IMR-90 (cell line): ENCODE measurements around the gene HIVEP3. TPM values are rescaled to one million over a fixed set of nuclear protein-coding genes. Genes with fewer than 3 reads are reported as not detected.

Experiments used
- ATAC-seq: fragments of 200-7000 bp; cut with Tn5 transposase; 2 replicates; pipeline ENCODE4 v1.9.1; 2020; ENCODE audit warnings: low read depth, mild to moderate bottlenecking, moderate library complexity
- BruUV-seq: library from RNA; stranded (reverse); fragments of 400-500 nt; replicated peaks from 2 replicates; lab custom pipeline; 2021; lab: Mats Ljungman, UMichigan
- CTCF ChIA-PET: fragments of 300-600 bp; formaldehyde crosslinking; extraction: SDS; loops from one replicate; lab custom pipeline; 2021; ENCODE audit warnings: antibody characterized with exemption; lab: Yijun Ruan, JAX
- POLR2A ChIA-PET: fragments of 300-600 bp; sonication (Branson Sonifier 250); formaldehyde crosslinking; loops from one replicate; lab custom pipeline; 2022; ENCODE audit warnings: antibody characterized with exemption; ENCODE audit not compliant: unreplicated experiment; lab: Charles Lee
- DNase-seq: peaks from one replicate; pipeline ENCODE4 v3.0.0; 2013
- H2AFZ ChIP-seq: replicated peaks from 2 replicates; pipeline ENCODE3; 2013; ENCODE audit warnings: low read length, mild to moderate bottlenecking; ENCODE audit not compliant: poor library complexity
- H2AK5ac ChIP-seq: 2 replicates; pipeline ENCODE4 v1.6.1; 2013; ENCODE audit warnings: low read depth, low read length, inconsistent platforms
- H2AK9ac ChIP-seq: replicated peaks from 2 replicates; pipeline ENCODE3; 2013; ENCODE audit warnings: mild to moderate bottlenecking, low read depth, low read length, moderate library complexity; ENCODE audit not compliant: poor library complexity
- H2BK120ac ChIP-seq: 2 replicates; pipeline ENCODE4 v1.6.1; 2013; ENCODE audit warnings: low read depth, low read length, inconsistent platforms
- H2BK15ac ChIP-seq: 3 replicates; pipeline ENCODE4 v1.6.1; 2013; ENCODE audit warnings: low read depth, low read length, inconsistent platforms
- H2BK20ac ChIP-seq: 2 replicates; pipeline ENCODE4 v1.6.1; 2013; ENCODE audit warnings: low read depth, mild to moderate bottlenecking, inconsistent platforms, low read length, moderate library complexity
- H2BK5ac ChIP-seq: 2 replicates; pipeline ENCODE4 v1.6.1; 2013; ENCODE audit warnings: mild to moderate bottlenecking, low read depth, low read length, inconsistent platforms; ENCODE audit not compliant: poor library complexity, severe bottlenecking
- H3K14ac ChIP-seq: replicated peaks from 2 replicates; pipeline ENCODE4 v1.6.1; 2013; ENCODE audit warnings: low read depth, low read length, inconsistent platforms
- H3K18ac ChIP-seq: 2 replicates; pipeline ENCODE4 v1.6.1; 2013; ENCODE audit warnings: low read depth, low read length, control low read depth
- H3K23ac ChIP-seq: 2 replicates; pipeline ENCODE4 v1.6.1; 2013; ENCODE audit warnings: low read depth, low read length, inconsistent platforms
- H3K27ac ChIP-seq: 2 replicates; pipeline ENCODE4 v1.5.1; 2013; ENCODE audit warnings: mild to moderate bottlenecking, control low read depth, low read length; ENCODE audit not compliant: insufficient read depth
- H3K27me3 ChIP-seq: 2 replicates; pipeline ENCODE4 v1.6.1; 2013; ENCODE audit warnings: low read length; ENCODE audit not compliant: control insufficient read depth, insufficient read depth
- H3K36me3 ChIP-seq: 2 replicates; pipeline ENCODE4 v1.6.1; 2013; ENCODE audit warnings: low read length, mixed read lengths; ENCODE audit not compliant: control insufficient read depth, insufficient read depth
- H3K4ac ChIP-seq: 2 replicates; pipeline ENCODE4 v1.6.1; 2013; ENCODE audit warnings: low read depth, low read length, inconsistent platforms
- H3K4me1 ChIP-seq: 2 replicates; pipeline ENCODE4 v1.6.1; 2013; ENCODE audit warnings: low read length, mixed read lengths; ENCODE audit not compliant: control insufficient read depth, insufficient read depth
- H3K4me2 ChIP-seq: 2 replicates; pipeline ENCODE4 v1.6.1; 2013; ENCODE audit warnings: low read depth, mild to moderate bottlenecking, control low read depth, low read length, moderate library complexity
- H3K4me3 ChIP-seq: 2 replicates; pipeline ENCODE4 v1.5.1; 2013; ENCODE audit warnings: low read depth, mild to moderate bottlenecking, control low read depth, low read length, moderate library complexity; ENCODE audit not compliant: insufficient read depth
- H3K56ac ChIP-seq: 2 replicates; pipeline ENCODE4 v1.6.1; 2013; ENCODE audit warnings: low read length, inconsistent platforms; ENCODE audit not compliant: insufficient read depth; ENCODE audit errors: extremely low read depth
- H3K79me1 ChIP-seq, 2 experiments: 2 replicates each; pipeline ENCODE4 v1.6.1; 2013; ENCODE audit warnings: low read length in 2 of 2, inconsistent platforms in 1 of 2, low read depth in 1 of 2
- H3K9ac ChIP-seq: 2 replicates; pipeline ENCODE4 v1.6.1; 2013; ENCODE audit warnings: low read depth, low read length, control low read depth
- H3K9me1 ChIP-seq: 2 replicates; pipeline ENCODE4 v1.6.1; 2013; ENCODE audit warnings: low read length, inconsistent platforms; ENCODE audit not compliant: insufficient read depth
- H3K9me3 ChIP-seq: 2 replicates; pipeline ENCODE4 v1.6.1; 2013; ENCODE audit warnings: low read length; ENCODE audit not compliant: control insufficient read depth, insufficient read depth
- H4K20me1 ChIP-seq: 2 replicates; pipeline ENCODE4 v1.6.1; 2013; ENCODE audit warnings: low read length, inconsistent platforms; ENCODE audit not compliant: insufficient read depth
- H4K5ac ChIP-seq: 2 replicates; pipeline ENCODE4 v1.6.1; 2013; ENCODE audit warnings: mild to moderate bottlenecking, low read depth, low read length, control low read depth
- H4K8ac ChIP-seq, 2 experiments: 2 replicates each; pipeline ENCODE4 v1.6.1; 2013; ENCODE audit warnings: low read depth in 2 of 2, low read length in 2 of 2, control low read depth in 1 of 2, inconsistent platforms in 1 of 2
- H4K91ac ChIP-seq: 2 replicates; pipeline ENCODE4 v1.6.1; 2013; ENCODE audit warnings: low read depth, low read length, inconsistent platforms; ENCODE audit not compliant: insufficient read depth
- BHLHE40 ChIP-seq: fragments of 150-350 bp; IDR thresholded peaks from 2 replicates; pipeline ENCODE4 v1.6.1; 2016; ENCODE audit warnings: mild to moderate bottlenecking, low read depth, low read length
- CHD1 ChIP-seq: IDR thresholded peaks from 2 replicates; pipeline ENCODE4 v1.6.1; 2012; ENCODE audit warnings: low read depth, low read length, improper control_type of control experiment
- ELK1 ChIP-seq: fragments of 150-350 bp; IDR thresholded peaks from 2 replicates; pipeline ENCODE4 v1.6.1; 2016; ENCODE audit warnings: low read depth, mild to moderate bottlenecking, low read length, moderate library complexity, borderline replicate concordance
- FOS ChIP-seq: fragments of 150-350 bp; IDR thresholded peaks from 2 replicates; pipeline ENCODE4 v1.6.1; 2016; ENCODE audit warnings: low read depth, low read length
- MAZ ChIP-seq: IDR thresholded peaks from 2 replicates; pipeline ENCODE4 v1.6.1; 2012; ENCODE audit warnings: low read depth, mild to moderate bottlenecking, low read length, improper control_type of control experiment, moderate library complexity, borderline replicate concordance
- POLR2A ChIP-seq: IDR thresholded peaks from 2 replicates; pipeline ENCODE4 v1.6.1; 2012; ENCODE audit warnings: mild to moderate bottlenecking, low read depth, low read length
- RAD21 ChIP-seq: IDR thresholded peaks from 2 replicates; pipeline ENCODE4 v1.6.1; 2012; ENCODE audit warnings: low read length, improper control_type of control experiment
- WGBS, 2 experiments: methylation state at CpG; one replicate each; pipeline versions ENCODE4 v1.1.5 to v1.1.7; 2013; ENCODE audit warnings: missing lambda C conversion rate in 2 of 2; ENCODE audit not compliant: insufficient read length in 1 of 2; ENCODE audit errors: extremely low coverage in 2 of 2; 5-methylcytosine and 5-hydroxymethylcytosine counted together
- dilution Hi-C: fragments of 300-500 bp; cut with HindIII; formaldehyde crosslinking; loops from one replicate; pipeline ENCODE4 v1.14.3; 2018; ENCODE audit warnings: low sequenced_read_pairs; ENCODE audit not compliant: unreplicated experiment
- in situ Hi-C: fragments of 300-500 bp; cut with MboI; formaldehyde crosslinking; loops from 3 replicates; pipeline ENCODE4 v1.14.3; 2019; ENCODE audit warnings: low sequenced_read_pairs, inconsistent platforms, mixed read lengths
- intact Hi-C: fragments of 100-400 bp; cut with micrococcal nuclease; formaldehyde crosslinking; loops from 2 replicates; pipeline ENCODE4 v1.10.0; 2022
- polyA plus RNA-seq, 3 experiments: library from polyadenylated mRNA; depleted of rRNA; stranded (reverse); fragments of >200 nt; gene quantifications; 2 replicates each; pipeline ENCODE4 v1.2.3, GENCODE V29; 2012; ENCODE audit warnings: low replicate concordance in 1 of 3
- total RNA-seq: library from RNA; depleted of rRNA; stranded (reverse); fragments of >200 nt; gene quantifications from 2 replicates; pipeline ENCODE4 v1.2.3, GENCODE V29; 2012

Gene HIVEP3
- total and polyA plus RNA-seq, 2 of the 4 experiments (the other 2 are of a cell fraction) = 1.4 to 4.0 TPM

- Histone ChIP-seq H3K4me1 (peaks cover 36% of the 10 kb centered on the region), H3K56ac (no peak overlapping the region), H3K4me2 (no peak overlapping the region), H3K14ac (peak overlapping the region; percentile 44), H3K4ac (peak overlapping the region; percentile 55), H4K20me1 (peaks cover 3% of the 10 kb centered on the region), H2AFZ (peak overlapping the region; percentile 18), H2BK5ac (peak overlapping the region; percentile 14), H2BK15ac (peak overlapping the region; percentile 65; the same call in 2 of the 3 replicates), H3K9ac (no peak overlapping the region), H3K9me1 (peaks cover 37% of the 10 kb centered on the region), H3K23ac (peak overlapping the region; percentile 44; the same call in 1 of the 2 replicates), H4K5ac (peak overlapping the region; percentile 28), H3K18ac (peak overlapping the region; percentile 1), H2BK20ac (peak overlapping the region; percentile 54; the same call in 1 of the 2 replicates), H2BK120ac (peak overlapping the region; percentile 62), H3K36me3 (no peaks in the 10 kb centered on the region), H4K91ac (peak overlapping the region; percentile 40), H4K8ac (peak overlapping the region in 1 of 2 experiments; percentile 30; a peak in 1 of 4 replicates), H3K9me3 (no peaks in the 10 kb centered on the region), H2AK5ac (peak overlapping the region; percentile 84), H3K4me3 (no peak overlapping the region), H3K27ac (no peak overlapping the region), H3K79me1 (peaks cover 31 to 61% of the 10 kb centered on the region in 2 experiments; a peak in 3 of 4 replicates), H3K27me3 (no peaks in the 10 kb centered on the region), H2AK9ac (peak overlapping the region; percentile 60)
- dilution Hi-C loops = no loop called here
- WGBS, 2 experiments = 94% methylated on average over 3 of the region's 10 CpGs; no CpG with 5 or more reads in 1 of the 2 experiments
- TF ChIP-seq POLR2A (no peak), CHD1 (no peak), RAD21 (no peak), BHLHE40 (no peak), FOS (no peak), MAZ (peak; percentile 96; the same call in 1 of the 2 replicates), ELK1 (no peak)
- CTCF ChIA-PET = no interaction called here
- intact Hi-C loops = no loop called here
- DNase-seq (peak; percentile 31), ATAC-seq (no peak)
- in situ Hi-C loops = no loop called here
- BruUV-seq = no TSS peak
- POLR2A ChIA-PET = no interaction called here
These were observed 291.9 kb downstream of the HIVEP3 start for GRCh38 chr1:41626616-41627375.
